ENCODE measurements around the gene AHCYL2.

DNA sequence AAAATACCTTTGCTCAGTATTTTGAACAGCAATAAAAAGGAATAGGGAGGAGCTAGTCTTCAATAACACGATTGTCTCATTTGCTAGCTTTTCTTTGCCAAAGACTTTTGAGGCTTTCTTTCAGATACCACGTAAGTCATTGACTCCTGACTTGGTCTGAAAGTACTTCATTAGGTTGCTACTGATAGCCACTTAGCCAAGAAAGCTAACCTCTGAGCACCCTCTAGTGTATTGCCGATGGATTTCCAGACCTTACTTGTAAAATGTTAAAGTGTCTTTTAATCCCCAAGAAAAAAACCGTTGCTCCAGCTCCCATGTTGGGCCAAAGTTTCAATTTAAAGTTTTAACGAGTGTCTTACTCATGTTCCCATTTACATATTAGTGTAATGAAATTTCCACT, 146.0 kb downstream of the AHCYL2 start:
- TF ChIP-seq GATA3 (IDR thresholded peaks at IDR 0.05; ENCODE audit: low read depth, low read length), result no peak
- no peak for TF ChIP-seq GATA2 (IDR thresholded peaks at IDR 0.05; ENCODE audit: low read depth, low read length)
